Measurements from ENCODE around the gene SAP30BP.

DNA sequence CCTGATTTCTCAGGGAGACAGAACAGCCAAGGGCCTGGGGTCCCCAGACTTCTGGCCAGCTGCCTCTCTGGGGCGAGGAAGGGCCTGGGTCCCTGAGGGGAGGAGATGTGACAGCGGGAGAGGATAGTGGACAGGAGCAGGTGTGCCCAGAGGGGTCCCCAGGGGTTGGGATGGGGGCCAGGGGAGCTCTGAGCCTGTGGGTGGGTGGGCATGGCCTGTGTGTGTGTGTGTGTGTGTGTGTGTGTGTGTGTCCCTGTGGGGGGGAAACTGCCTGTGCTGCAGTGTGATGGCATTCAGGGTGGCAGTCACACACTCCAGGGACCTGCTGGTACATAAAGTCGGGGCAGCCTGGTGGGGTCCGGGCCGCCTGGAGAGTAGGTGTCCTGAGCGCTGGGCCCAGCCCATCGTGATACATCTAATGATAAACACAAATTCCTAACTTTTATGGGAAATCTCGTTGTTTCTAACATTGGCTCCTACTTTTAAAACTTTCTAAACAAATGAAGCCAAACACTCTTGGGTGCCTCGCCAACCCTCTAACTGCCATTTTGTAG lies 55.5 kb downstream of the SAP30BP start:
- TF ChIP-seq, protein P1, sequence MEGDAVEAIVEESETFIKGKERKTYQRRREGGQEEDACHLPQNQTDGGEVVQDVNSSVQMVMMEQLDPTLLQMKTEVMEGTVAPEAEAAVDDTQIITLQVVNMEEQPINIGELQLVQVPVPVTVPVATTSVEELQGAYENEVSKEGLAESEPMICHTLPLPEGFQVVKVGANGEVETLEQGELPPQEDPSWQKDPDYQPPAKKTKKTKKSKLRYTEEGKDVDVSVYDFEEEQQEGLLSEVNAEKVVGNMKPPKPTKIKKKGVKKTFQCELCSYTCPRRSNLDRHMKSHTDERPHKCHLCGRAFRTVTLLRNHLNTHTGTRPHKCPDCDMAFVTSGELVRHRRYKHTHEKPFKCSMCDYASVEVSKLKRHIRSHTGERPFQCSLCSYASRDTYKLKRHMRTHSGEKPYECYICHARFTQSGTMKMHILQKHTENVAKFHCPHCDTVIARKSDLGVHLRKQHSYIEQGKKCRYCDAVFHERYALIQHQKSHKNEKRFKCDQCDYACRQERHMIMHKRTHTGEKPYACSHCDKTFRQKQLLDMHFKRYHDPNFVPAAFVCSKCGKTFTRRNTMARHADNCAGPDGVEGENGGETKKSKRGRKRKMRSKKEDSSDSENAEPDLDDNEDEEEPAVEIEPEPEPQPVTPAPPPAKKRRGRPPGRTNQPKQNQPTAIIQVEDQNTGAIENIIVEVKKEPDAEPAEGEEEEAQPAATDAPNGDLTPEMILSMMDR (IDR thresholded peaks at IDR 0.05): no peak
- no peak for TF ChIP-seq POLR2AphosphoS5 (IDR thresholded peaks at IDR 0.05)
- TF ChIP-seq EP300 (IDR thresholded peaks at IDR 0.05): no peak

All from suprapubic skin (tissue), 4 donors.